H1 (cell line): ENCODE results near the gene GNG7. TPM values are rescaled to one million over a fixed set of nuclear protein-coding genes. Genes with fewer than 3 reads are reported as not detected.

Experiments
- KDM4A ChIP-seq: IDR thresholded peaks from one replicate; pipeline ENCODE4 v1.7.1; 2012; ENCODE audit warnings: low read depth, mild to moderate bottlenecking, moderate library complexity, low read length, inconsistent platforms; ENCODE audit not compliant: severe bottlenecking
- SIN3A ChIP-seq, 2 experiments: IDR thresholded peaks in 1 of 2; conservative IDR thresholded peaks in 1 of 2; 2 replicates each; pipeline ENCODE4 v1.6.1; 2011 to 2012; ENCODE audit warnings: low read length in 2 of 2, improper control_type of control experiment in 1 of 2, low read depth in 1 of 2, mild to moderate bottlenecking in 1 of 2
- polyA plus RNA-seq, 7 experiments: library from polyadenylated mRNA; depleted of rRNA in 3 of 7; stranded (reverse) in 5 of 7; unstranded in 2 of 7; fragments of >200 nt in 5 of 7; fragments of 200-250 nt in 2 of 7; gene quantifications; 1 replicate in 5 of 7; 2 replicates in 1 of 7; 4 replicates in 1 of 7; pipeline versions ENCODE4 v1.2.1 to v1.2.3, GENCODE V29; 2011 to 2013; ENCODE audit warnings: missing spikeins in 2 of 7, mixed read lengths in 2 of 7
- total RNA-seq: library from RNA; stranded (reverse); fragmentation: NEBNext Ultra II Directional; extraction: Animal tissue kit (Norgen Biotek cat#: 25700); gene quantifications from 2 replicates; pipeline ENCODE4 v1.2.1, GENCODE V29; 2021
- TF ChIP-seq, protein P1 (sequence below): fragments of 300-600 bp; sonication (generic); IDR thresholded peaks from 2 replicates; pipeline ENCODE4 v1.7.1; 2012; ENCODE audit warnings: low read length, moderate library complexity, mild to moderate bottlenecking, inconsistent platforms; ENCODE audit not compliant: insufficient replicate concordance
- TF ChIP-seq, protein P2 (sequence below), 3 experiments: IDR thresholded peaks; 1 replicate in 2 of 3; 2 replicates in 1 of 3; pipeline versions ENCODE4 v1.5.1 to v1.6.1; 2011; ENCODE audit warnings: low read length in 3 of 3, mild to moderate bottlenecking in 3 of 3, inconsistent platforms in 2 of 3, low read depth in 1 of 3, moderate library complexity in 1 of 3; ENCODE audit not compliant: insufficient read depth in 1 of 3; ENCODE audit errors: control extremely low read depth in 1 of 3

The GNG7 gene
- total and polyA plus RNA-seq, 2 of the 8 experiments (the other 6 are each of a cell fraction or from before 2014, with no cell fraction given): 2.8 to 7.8 TPM

DNA sequence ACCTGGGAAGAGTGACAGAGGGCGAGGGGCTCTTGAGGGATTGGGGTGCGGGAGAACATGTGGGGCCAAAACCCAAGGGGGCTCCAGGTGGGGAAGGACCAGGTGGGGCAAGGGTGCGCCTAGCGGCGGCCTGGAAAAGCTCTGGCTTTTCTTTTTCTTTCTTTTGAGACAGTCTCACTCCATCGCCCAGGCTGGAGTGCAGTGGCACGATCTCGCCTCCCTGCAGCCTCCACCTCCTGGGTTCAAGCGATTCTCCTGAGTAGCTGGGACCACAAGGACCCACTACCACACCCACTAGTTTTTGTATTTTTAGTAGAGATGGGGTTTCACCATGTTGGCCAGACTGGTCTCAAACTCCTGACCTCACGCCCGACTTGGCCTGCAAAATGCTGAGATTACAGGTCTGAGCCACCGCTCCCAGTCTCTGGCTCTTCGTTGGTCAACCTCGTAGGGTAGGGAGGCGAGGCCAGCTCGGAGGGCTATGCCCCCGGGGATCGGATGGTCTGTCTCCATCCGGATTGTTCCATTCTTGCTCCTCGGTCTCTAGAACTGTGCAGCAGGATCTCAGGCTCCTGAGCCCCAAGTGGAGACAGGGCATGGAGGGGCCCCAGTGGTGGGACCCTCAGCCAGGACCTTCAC is 222.8 kb downstream of the GNG7 start (continued):
- TF ChIP-seq, protein P1, sequence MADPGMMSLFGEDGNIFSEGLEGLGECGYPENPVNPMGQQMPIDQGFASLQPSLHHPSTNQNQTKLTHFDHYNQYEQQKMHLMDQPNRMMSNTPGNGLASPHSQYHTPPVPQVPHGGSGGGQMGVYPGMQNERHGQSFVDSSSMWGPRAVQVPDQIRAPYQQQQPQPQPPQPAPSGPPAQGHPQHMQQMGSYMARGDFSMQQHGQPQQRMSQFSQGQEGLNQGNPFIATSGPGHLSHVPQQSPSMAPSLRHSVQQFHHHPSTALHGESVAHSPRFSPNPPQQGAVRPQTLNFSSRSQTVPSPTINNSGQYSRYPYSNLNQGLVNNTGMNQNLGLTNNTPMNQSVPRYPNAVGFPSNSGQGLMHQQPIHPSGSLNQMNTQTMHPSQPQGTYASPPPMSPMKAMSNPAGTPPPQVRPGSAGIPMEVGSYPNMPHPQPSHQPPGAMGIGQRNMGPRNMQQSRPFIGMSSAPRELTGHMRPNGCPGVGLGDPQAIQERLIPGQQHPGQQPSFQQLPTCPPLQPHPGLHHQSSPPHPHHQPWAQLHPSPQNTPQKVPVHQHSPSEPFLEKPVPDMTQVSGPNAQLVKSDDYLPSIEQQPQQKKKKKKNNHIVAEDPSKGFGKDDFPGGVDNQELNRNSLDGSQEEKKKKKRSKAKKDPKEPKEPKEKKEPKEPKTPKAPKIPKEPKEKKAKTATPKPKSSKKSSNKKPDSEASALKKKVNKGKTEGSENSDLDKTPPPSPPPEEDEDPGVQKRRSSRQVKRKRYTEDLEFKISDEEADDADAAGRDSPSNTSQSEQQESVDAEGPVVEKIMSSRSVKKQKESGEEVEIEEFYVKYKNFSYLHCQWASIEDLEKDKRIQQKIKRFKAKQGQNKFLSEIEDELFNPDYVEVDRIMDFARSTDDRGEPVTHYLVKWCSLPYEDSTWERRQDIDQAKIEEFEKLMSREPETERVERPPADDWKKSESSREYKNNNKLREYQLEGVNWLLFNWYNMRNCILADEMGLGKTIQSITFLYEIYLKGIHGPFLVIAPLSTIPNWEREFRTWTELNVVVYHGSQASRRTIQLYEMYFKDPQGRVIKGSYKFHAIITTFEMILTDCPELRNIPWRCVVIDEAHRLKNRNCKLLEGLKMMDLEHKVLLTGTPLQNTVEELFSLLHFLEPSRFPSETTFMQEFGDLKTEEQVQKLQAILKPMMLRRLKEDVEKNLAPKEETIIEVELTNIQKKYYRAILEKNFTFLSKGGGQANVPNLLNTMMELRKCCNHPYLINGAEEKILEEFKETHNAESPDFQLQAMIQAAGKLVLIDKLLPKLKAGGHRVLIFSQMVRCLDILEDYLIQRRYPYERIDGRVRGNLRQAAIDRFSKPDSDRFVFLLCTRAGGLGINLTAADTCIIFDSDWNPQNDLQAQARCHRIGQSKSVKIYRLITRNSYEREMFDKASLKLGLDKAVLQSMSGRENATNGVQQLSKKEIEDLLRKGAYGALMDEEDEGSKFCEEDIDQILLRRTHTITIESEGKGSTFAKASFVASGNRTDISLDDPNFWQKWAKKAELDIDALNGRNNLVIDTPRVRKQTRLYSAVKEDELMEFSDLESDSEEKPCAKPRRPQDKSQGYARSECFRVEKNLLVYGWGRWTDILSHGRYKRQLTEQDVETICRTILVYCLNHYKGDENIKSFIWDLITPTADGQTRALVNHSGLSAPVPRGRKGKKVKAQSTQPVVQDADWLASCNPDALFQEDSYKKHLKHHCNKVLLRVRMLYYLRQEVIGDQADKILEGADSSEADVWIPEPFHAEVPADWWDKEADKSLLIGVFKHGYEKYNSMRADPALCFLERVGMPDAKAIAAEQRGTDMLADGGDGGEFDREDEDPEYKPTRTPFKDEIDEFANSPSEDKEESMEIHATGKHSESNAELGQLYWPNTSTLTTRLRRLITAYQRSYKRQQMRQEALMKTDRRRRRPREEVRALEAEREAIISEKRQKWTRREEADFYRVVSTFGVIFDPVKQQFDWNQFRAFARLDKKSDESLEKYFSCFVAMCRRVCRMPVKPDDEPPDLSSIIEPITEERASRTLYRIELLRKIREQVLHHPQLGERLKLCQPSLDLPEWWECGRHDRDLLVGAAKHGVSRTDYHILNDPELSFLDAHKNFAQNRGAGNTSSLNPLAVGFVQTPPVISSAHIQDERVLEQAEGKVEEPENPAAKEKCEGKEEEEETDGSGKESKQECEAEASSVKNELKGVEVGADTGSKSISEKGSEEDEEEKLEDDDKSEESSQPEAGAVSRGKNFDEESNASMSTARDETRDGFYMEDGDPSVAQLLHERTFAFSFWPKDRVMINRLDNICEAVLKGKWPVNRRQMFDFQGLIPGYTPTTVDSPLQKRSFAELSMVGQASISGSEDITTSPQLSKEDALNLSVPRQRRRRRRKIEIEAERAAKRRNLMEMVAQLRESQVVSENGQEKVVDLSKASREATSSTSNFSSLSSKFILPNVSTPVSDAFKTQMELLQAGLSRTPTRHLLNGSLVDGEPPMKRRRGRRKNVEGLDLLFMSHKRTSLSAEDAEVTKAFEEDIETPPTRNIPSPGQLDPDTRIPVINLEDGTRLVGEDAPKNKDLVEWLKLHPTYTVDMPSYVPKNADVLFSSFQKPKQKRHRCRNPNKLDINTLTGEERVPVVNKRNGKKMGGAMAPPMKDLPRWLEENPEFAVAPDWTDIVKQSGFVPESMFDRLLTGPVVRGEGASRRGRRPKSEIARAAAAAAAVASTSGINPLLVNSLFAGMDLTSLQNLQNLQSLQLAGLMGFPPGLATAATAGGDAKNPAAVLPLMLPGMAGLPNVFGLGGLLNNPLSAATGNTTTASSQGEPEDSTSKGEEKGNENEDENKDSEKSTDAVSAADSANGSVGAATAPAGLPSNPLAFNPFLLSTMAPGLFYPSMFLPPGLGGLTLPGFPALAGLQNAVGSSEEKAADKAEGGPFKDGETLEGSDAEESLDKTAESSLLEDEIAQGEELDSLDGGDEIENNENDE: no peak
- TF ChIP-seq KDM4A (peak; percentile 82), SIN3A (conservative IDR thresholded peaks at IDR 0.05 in 1 of 2, IDR thresholded peaks at IDR 0.05 in 1 of 2; ENCODE audit: low read depth in 1 of 2, low read length in 2 of 2) (no peak)
- TF ChIP-seq, protein P2, sequence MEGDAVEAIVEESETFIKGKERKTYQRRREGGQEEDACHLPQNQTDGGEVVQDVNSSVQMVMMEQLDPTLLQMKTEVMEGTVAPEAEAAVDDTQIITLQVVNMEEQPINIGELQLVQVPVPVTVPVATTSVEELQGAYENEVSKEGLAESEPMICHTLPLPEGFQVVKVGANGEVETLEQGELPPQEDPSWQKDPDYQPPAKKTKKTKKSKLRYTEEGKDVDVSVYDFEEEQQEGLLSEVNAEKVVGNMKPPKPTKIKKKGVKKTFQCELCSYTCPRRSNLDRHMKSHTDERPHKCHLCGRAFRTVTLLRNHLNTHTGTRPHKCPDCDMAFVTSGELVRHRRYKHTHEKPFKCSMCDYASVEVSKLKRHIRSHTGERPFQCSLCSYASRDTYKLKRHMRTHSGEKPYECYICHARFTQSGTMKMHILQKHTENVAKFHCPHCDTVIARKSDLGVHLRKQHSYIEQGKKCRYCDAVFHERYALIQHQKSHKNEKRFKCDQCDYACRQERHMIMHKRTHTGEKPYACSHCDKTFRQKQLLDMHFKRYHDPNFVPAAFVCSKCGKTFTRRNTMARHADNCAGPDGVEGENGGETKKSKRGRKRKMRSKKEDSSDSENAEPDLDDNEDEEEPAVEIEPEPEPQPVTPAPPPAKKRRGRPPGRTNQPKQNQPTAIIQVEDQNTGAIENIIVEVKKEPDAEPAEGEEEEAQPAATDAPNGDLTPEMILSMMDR (IDR thresholded peaks at IDR 0.05; ENCODE audit: control extremely low read depth in 1 of 3, insufficient read depth in 1 of 3, low read depth in 1 of 3, low read length in 3 of 3): peak; percentile 32 to 45 (median 36); a peak in 3 of 4 replicates
